Heart left ventricle (tissue), 13 donors: ENCODE results near the gene MGAT5.

Source experiments
- CTCF ChIP-seq, 12 donors: fragments of 200-600 bp; sonication (generic) in 4 of 12; IDR thresholded peaks; one replicate each; pipeline versions ENCODE4 v1.5.0 to v1.8.0; 2018 to 2022; ENCODE audit warnings: antibody characterized with exemption in 12 of 12, mild to moderate bottlenecking in 5 of 12
- POLR2A ChIP-seq, 2 donors: fragments of 450-650 bp; IDR thresholded peaks; one replicate each; pipeline ENCODE4 v1.6.1; 2017; ENCODE audit warnings: antibody characterized with exemption in 2 of 2, mild to moderate bottlenecking in 2 of 2, moderate library complexity in 2 of 2
- donor health status: ischemic (EF 13 %, LVEDD 7.1; RV severe dilation, severe dysfunction).
- donor health status: DM: no; HTN: yes; CAD: no.
- donor health status: DM: no; HTN: no; CAD: no.
- donor health status: ischemic (EF 25% LVEDD 6.9; RV normal size, moderate dysfunction).
- donor health status: ischemic (EF 25% LVEDD 5.7; RV mildly dilated, moderate dysfunction).
- donor health status: ischemic (EF 35%, LVEDD 5.7; RV mildly dilated, moderate dysfunction).
- donor health status: nonischemic (EF 11% LVEDD 7.7; RV severe dilation, severe dysfunction).
- donor health status: DM: yes; HTN: yes; CAD: no.
- donor health status: PGD.
- donor health status: ischemic (EF 29% LVEDD 5.4; RV normal size, mild dysfunction).
- donor health status: nonischemic (EF 23%, LVEDD 6.1; RV moderate dilation, normal function).

- TF ChIP-seq CTCF (IDR thresholded peaks at IDR 0.05) (no peak), POLR2A (IDR thresholded peaks at IDR 0.05) (no peak)
Measured at GRCh38 chr2:134435505-134435904, 181.6 kb downstream of the MGAT5 start.
